ACC112 (cell line): ENCODE data around the gene SKIL.
"Not testable (repeated sequence)": the region's sequence is repeated elsewhere in the genome, so short reads cannot be mapped to it uniquely, and the experiment has no call there.

ENCODE experiments used
- H2AFZ ChIP-seq: fragments of 200-600 bp; sonication (generic); one replicate; pipeline ENCODE4 v1.6.0; 2017; ENCODE audit warnings: antibody characterized with exemption, low read length; ENCODE audit not compliant: unreplicated experiment
- H3K27ac ChIP-seq: fragments of 200-600 bp; sonication (generic); 2 replicates; pipeline ENCODE4 v1.5.1; 2014; ENCODE audit warnings: low read depth, mild to moderate bottlenecking, antibody characterized with exemption, low read length, moderate library complexity
- H3K27me3 ChIP-seq: fragments of 200-600 bp; sonication (generic); 2 replicates; pipeline ENCODE4 v1.6.1; 2014; ENCODE audit warnings: mild to moderate bottlenecking, antibody characterized with exemption, low read length, moderate library complexity, mixed read lengths; ENCODE audit not compliant: insufficient read depth
- H3K36me3 ChIP-seq: fragments of 200-600 bp; sonication (generic); 2 replicates; pipeline ENCODE4 v1.6.1; 2016; ENCODE audit warnings: mild to moderate bottlenecking, antibody characterized with exemption, low read length, moderate library complexity, mixed read lengths; ENCODE audit not compliant: insufficient read depth
- H3K4me1 ChIP-seq: fragments of 200-600 bp; sonication (generic); one replicate; pipeline ENCODE4 v1.6.1; 2016; ENCODE audit warnings: low read length, mixed read lengths; ENCODE audit not compliant: insufficient read depth, unreplicated experiment, control insufficient read depth
- H3K4me3 ChIP-seq: fragments of 200-600 bp; sonication (generic); 2 replicates; pipeline ENCODE4 v1.5.1; 2014; ENCODE audit warnings: mild to moderate bottlenecking, low read depth, low read length
- H3K79me2 ChIP-seq: fragments of 200-600 bp; sonication (generic); one replicate; pipeline ENCODE4 v1.6.0; 2016; ENCODE audit warnings: low read length; ENCODE audit not compliant: control insufficient read depth, unreplicated experiment, insufficient read depth

The SKIL gene

DNA sequence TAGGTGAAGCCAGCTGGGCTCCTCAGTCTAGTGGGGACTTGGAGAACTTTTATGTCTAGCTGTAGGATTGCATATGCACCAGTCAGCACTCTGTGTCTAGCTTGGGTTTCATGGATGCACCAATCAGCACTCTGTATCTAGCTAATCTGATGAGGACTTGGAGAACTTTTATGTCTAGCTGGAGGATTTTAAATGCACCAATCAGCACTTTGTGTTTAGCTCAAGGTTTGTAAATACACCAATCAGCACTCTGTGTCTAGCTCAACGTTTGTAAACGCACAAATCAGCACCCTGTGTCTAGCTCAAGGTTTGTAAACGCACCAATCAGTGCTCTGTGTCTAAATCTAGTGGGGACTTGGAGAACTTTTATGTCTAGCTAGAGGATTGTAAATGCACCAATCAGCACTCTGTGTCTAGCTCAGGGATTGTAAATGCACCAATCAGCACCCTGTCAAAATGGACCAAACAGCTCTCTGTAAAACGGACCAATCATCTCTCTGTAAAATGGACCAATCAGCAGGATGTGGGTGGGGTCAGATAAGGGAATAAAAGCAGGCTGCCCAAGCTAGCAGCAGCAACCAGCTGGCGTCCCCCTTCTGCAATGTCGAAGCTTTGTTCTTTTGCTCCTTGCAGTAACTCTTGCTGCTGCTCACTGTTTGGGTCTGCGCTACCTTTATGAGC lies 29.5 kb upstream of the SKIL start:
- peaks cover 13% of the 10 kb centered on the region for H3K4me1 ChIP-seq
- not testable (repeated sequence) for H3K27me3 ChIP-seq, H3K27ac ChIP-seq, H3K36me3 ChIP-seq, H3K79me2 ChIP-seq, H2AFZ ChIP-seq, H3K4me3 ChIP-seq

DNA sequence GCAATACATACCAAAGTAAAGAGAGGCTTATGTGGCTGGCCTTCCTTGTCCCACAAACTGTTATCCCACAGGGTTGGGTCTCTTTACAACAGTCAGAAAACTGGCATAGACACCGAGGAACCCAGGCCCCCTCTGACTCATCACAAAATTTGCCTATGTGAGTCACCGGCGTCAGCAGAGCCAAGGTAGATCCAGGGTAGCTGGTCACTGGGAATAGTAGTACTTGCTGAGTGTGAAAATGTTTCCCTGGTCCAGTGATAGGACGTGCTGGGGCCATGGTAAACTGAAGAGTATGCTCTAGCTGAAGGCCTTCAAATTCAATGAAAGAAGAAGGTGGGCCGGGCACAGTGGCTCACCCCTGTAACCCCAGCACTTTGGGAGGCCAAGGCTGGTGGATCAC lies 27.1 kb upstream of the SKIL start:
- no peak overlapping the region for H3K4me3 ChIP-seq
- no peak overlapping the region for H2AFZ ChIP-seq
- H3K36me3 ChIP-seq, result no peaks in the 10 kb centered on the region
- no peak overlapping the region for H3K27ac ChIP-seq
- H3K4me1 ChIP-seq, result peaks cover 13% of the 10 kb centered on the region
- H3K79me2 ChIP-seq, result no peaks in the 10 kb centered on the region
- no peaks in the 10 kb centered on the region for H3K27me3 ChIP-seq

- Histone ChIP-seq H3K4me1 (peaks cover 13% of the 10 kb centered on the region), H3K27me3 (no peaks in the 10 kb centered on the region), H2AFZ (no peak overlapping the region), H3K27ac (no peak overlapping the region), H3K4me3 (no peak overlapping the region), H3K79me2 (no peaks in the 10 kb centered on the region), H3K36me3 (no peaks in the 10 kb centered on the region)
These were observed 26.4 kb upstream of the SKIL start for GRCh38 chr3:170331143-170331542.

DNA sequence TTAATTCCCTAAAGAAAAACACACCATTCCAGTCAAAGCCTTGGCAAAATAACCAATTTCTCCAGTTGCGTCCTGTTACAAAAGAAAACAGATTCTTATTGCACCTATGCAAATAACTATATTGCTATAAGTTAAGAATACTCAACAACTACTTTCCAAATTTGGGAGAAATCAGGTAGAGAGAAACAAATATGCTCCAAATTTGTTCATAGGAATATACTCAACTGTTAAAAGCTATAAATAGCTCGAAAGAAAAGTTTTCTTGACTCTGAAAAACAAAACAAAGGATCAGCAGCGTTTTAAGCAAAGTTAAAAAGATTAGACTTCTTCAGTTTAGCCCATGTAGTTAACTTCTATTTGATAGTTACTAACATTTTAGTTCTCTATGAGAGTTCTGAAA lies 20.1 kb upstream of the SKIL start:
- no peaks in the 10 kb centered on the region for H3K36me3 ChIP-seq
- H2AFZ ChIP-seq, result no peak overlapping the region
- no peaks in the 10 kb centered on the region for H3K79me2 ChIP-seq
- no peaks in the 10 kb centered on the region for H3K4me1 ChIP-seq
- H3K27me3 ChIP-seq, result no peaks in the 10 kb centered on the region
- no peak overlapping the region for H3K27ac ChIP-seq
- no peak overlapping the region for H3K4me3 ChIP-seq

DNA sequence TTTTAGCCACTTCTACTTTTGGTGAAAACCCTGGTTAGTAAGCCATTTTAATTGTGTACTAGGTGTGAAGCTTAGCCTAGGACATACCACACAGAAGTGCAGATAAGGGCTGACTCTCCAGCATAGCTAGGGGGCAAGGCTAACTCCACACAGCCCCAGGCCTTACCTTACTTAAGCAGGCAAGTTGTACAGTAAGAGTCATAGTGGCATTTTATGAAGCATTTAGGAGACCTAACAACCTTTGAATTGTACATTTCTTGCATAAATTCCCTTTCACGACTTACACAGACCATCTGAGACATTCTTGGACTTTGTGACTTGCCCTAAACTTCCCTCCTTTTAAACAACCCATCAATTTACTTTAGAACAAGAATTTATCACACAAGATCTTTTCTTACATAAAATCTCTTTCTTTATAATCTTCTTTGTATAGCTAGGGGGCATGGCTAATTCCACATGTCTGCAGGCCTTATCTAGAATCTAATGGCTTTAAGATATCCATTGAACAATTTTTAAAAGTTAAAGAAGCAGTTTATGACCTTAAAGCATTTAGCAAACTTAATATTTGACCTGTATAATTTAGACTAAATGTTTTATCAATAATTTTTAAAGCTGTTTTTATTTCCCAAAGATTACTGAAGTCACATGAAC lies 18.7 kb upstream of the SKIL start:
- Histone ChIP-seq H3K4me1 (no peaks in the 10 kb centered on the region), H2AFZ (no peak overlapping the region), H3K79me2 (no peaks in the 10 kb centered on the region), H3K27ac (no peak overlapping the region), H3K4me3 (no peak overlapping the region), H3K36me3 (no peaks in the 10 kb centered on the region), H3K27me3 (no peaks in the 10 kb centered on the region)

- H3K79me2 ChIP-seq, result not testable (repeated sequence)
These were observed 15.2 kb upstream of the SKIL start for GRCh38 chr3:170342273-170342672.

DNA sequence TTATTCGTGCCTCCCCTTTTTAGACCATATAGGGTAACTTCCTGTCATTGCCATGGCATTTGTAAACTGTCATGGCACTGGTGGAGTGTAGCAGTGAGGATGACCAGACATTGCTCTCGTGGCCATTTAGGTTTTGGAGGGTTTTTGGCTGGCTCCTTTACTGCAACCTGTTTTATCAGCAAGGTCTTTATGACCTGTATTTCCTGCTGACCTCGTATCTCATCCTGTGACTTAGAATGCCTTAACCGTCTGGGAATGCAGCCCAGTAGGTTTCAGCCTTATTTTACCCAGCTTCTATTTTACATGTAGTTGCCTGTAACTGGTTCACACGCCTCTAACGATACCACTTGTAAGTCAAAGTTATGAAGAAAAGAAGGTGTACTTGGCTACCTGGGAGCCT lies 13.7 kb upstream of the SKIL start:
- not testable (repeated sequence) for H3K27me3 ChIP-seq, H3K36me3 ChIP-seq, H3K4me3 ChIP-seq, H2AFZ ChIP-seq, H3K79me2 ChIP-seq, H3K27ac ChIP-seq, H3K4me1 ChIP-seq

More at GRCh38 chr3:170342273-170342672, 15.2 kb upstream of the SKIL start:
- not testable (repeated sequence) for H3K4me1 ChIP-seq, H3K27ac ChIP-seq, H2AFZ ChIP-seq, H3K27me3 ChIP-seq, H3K4me3 ChIP-seq, H3K36me3 ChIP-seq

- H3K4me1 ChIP-seq, result peaks cover 7% of the 10 kb centered on the region
- H3K4me3 ChIP-seq, result no peak overlapping the region
- H3K36me3 ChIP-seq, result no peaks in the 10 kb centered on the region
- no peaks in the 10 kb centered on the region for H3K79me2 ChIP-seq
- H2AFZ ChIP-seq, result peak overlapping the region; percentile 77
- H3K27ac ChIP-seq, result peak overlapping the region; percentile 52
- no peaks in the 10 kb centered on the region for H3K27me3 ChIP-seq
These were observed 12.5 kb upstream of the SKIL start for GRCh38 chr3:170344971-170345370.

DNA sequence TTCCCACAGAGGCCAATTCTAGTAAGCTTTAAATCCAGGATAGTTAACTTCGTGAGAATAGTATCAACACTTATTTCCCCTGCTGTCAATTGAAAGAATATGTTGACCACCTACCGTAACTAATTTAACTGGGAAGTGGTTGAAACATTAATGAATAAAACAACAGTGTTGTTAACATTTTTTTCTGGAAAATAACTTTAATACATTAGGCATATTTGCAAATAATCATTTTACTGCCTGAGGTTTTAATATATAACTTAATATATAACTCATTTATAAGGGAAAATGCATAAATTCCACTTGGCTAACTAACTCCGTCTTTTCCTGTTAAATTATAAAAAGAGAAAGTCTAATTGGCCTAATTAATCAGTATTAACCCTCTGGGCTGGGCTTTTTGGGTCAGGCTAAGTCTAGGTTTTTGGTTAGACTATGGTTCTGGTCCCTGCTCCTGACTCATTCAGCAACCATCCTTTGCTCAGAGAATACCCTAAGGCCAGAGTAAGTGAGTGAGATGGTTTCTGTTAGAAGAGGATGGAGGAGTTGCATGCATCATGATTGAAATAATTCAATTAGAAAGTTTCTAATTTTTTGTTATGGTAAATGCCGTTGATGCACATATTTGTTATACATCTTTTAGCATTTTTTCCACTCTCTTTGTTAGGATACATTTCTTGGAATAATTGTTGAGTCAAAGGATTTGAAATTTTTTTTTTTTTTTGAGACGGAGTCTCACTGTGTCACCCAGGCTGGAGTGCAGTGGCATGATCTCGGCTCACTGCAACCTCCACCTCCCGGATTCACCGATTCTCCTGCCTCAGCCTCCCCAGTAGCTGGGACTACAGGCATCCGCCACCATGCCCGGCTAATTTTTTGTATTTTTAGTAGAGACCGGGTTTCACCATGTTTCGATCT lies 10.8 kb upstream of the SKIL start:
- H3K79me2 ChIP-seq, result no peaks in the 10 kb centered on the region
- no peaks in the 10 kb centered on the region for H3K36me3 ChIP-seq
- H3K4me1 ChIP-seq, result peaks cover 7% of the 10 kb centered on the region
- H2AFZ ChIP-seq, result no peak overlapping the region
- no peaks in the 10 kb centered on the region for H3K27me3 ChIP-seq
- H3K27ac ChIP-seq, result no peak overlapping the region
- H3K4me3 ChIP-seq, result no peak overlapping the region

DNA sequence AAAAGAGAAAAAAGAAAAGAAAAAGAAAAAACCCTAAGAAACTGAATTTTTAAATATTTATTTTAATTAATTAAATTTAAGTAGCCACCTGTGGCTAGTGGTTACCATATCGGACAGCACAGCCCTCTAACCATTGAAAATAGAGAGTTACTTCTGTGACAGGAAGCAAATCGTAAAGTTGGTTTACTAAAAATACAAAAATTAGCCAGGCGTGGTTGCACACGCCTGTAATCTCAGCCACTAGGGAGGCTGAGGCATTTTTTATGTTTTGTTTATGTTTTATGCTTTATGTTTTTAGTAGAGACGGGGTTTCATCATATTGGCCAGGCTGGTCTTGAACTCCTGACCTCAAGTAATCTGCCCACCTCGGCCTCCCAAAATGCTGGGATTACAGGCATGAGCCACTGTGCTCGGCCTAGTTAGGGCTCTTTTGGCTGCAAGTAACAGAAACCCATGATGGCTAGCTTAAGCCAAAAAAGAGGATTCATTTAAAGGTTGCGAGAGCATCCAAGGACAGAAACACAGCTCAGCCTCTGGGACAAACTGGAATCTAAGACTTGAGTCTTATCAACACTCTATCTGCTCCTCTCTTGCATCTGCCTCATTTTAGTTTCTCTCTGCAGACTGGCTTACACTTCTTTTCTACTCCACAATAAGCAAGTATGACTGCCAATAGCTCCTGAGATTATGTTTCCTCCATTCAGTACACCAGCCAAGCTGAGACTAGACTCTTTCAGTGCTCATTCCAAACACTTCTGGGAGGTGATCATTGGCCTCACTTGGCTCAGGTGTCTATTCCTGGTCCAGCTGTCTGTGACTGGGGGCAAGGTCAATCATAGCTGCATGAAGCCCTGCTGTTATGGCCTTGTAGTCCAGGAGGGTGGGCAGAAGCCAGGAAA lies 6.8 kb upstream of the SKIL start:
- no peak overlapping the region for H2AFZ ChIP-seq

More for the DNA sequence above, 6.8 kb upstream of the SKIL start:
- Histone ChIP-seq H3K4me3 (no peak overlapping the region), H3K79me2 (no peaks in the 10 kb centered on the region), H3K4me1 (peaks cover 16% of the 10 kb centered on the region), H3K27ac (no peak overlapping the region), H3K36me3 (no peaks in the 10 kb centered on the region), H3K27me3 (no peaks in the 10 kb centered on the region)
